Measurements from ENCODE around the gene CSF3R. TPM values are rescaled to one million over a fixed set of nuclear protein-coding genes. Genes with fewer than 3 reads are reported as not detected.
A peak's percentile ranks its signal among the peaks of the same experiment; 100 is the strongest.

The CSF3R gene
- total and polyA plus RNA-seq, 9 of the 15 experiments (the other 6 are each of a cell fraction or from before 2014, with no cell fraction given) = 0.21 to 0.86 (median 0.40) TPM; not detected in 1

DNA sequence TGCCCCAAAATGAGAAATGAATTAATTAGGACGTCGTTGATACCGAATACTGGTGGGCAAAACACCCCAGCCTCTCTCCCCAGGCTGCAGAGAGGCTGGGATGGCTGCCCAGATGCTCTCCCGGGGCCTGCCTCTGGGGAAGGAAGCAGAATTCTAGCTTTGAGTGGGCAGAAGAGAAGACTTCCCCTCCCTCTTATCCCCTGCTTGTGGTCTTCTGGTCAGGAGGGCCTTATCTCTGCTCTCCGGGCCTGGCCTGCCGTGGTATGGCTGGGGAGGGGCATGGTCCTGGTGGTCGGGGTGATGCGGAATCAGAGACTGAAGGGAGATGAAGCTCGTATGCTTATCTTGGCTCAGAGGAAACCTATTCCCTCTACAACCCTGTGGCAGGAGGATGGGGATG lies 9.8 kb upstream of the CSF3R start (continued):
- TF ChIP-seq, protein P1, sequence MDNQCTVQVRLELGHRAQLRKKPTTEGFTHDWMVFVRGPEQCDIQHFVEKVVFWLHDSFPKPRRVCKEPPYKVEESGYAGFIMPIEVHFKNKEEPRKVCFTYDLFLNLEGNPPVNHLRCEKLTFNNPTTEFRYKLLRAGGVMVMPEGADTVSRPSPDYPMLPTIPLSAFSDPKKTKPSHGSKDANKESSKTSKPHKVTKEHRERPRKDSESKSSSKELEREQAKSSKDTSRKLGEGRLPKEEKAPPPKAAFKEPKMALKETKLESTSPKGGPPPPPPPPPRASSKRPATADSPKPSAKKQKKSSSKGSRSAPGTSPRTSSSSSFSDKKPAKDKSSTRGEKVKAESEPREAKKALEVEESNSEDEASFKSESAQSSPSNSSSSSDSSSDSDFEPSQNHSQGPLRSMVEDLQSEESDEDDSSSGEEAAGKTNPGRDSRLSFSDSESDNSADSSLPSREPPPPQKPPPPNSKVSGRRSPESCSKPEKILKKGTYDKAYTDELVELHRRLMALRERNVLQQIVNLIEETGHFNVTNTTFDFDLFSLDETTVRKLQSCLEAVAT (IDR thresholded peaks at IDR 0.05) = peak in 1 of 2 experiments; percentile 85; a peak in 2 of 4 replicates
- no peak for TF ChIP-seq KLF13 (tag; IDR thresholded peaks at IDR 0.05; ENCODE audit: borderline replicate concordance, low read depth)
- no peak for TF ChIP-seq KAT7 (CRISPR knock-in tag; IDR thresholded peaks at IDR 0.05; ENCODE audit: borderline replicate concordance)
- TF ChIP-seq ZKSCAN3 (CRISPR knock-in tag; IDR thresholded peaks at IDR 0.05) = no peak
- no peak; the same call in 1 of the 2 replicates for TF ChIP-seq CC2D1A (IDR thresholded peaks at IDR 0.05)
- no peak for TF ChIP-seq SNAPC5 (CRISPR knock-in tag; IDR thresholded peaks at IDR 0.05)
- TF ChIP-seq ZNF830 (CRISPR knock-in tag; IDR thresholded peaks at IDR 0.05) = no peak
- no peak for TF ChIP-seq PTRF (tag; IDR thresholded peaks at IDR 0.05)
- TF ChIP-seq EGR1 (conservative IDR thresholded peaks at IDR 0.05) = peak; percentile 63
- peak; percentile 57; the same call in 1 of the 2 replicates for TF ChIP-seq RUNX1 (IDR thresholded peaks at IDR 0.05; ENCODE audit: low read depth)
- TF ChIP-seq, protein P2, sequence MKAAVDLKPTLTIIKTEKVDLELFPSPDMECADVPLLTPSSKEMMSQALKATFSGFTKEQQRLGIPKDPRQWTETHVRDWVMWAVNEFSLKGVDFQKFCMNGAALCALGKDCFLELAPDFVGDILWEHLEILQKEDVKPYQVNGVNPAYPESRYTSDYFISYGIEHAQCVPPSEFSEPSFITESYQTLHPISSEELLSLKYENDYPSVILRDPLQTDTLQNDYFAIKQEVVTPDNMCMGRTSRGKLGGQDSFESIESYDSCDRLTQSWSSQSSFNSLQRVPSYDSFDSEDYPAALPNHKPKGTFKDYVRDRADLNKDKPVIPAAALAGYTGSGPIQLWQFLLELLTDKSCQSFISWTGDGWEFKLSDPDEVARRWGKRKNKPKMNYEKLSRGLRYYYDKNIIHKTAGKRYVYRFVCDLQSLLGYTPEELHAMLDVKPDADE (conservative IDR thresholded peaks at IDR 0.05; ENCODE audit: control insufficient read depth, low read depth, low read length) = no peak; the same call in 1 of the 2 replicates
- no peak for TF ChIP-seq CHD4 (IDR thresholded peaks at IDR 0.05; ENCODE audit: insufficient read depth, insufficient replicate concordance, low read depth, low read length, poor library complexity, severe bottlenecking)
- TF ChIP-seq E2F1 (CRISPR knock-in tag; IDR thresholded peaks at IDR 0.05) = no peak
- no peak for TF ChIP-seq ELF2 (CRISPR knock-in tag; IDR thresholded peaks at IDR 0.05)
- TF ChIP-seq MCM7 (IDR thresholded peaks at IDR 0.05) = no peak
- TF ChIP-seq MNT (conservative IDR thresholded peaks at IDR 0.05) = 0 out of 4 replicates have a peak, but pooled peaks of 1 of the 2 experiments have one; percentile 45
- TF ChIP-seq CCAR2 (IDR thresholded peaks at IDR 0.05; ENCODE audit: low read depth, low read length) = no peak
- TF ChIP-seq FOXP1 (CRISPR knock-in tag; IDR thresholded peaks at IDR 0.05) = no peak
- peak; percentile 74 for TF ChIP-seq EP300 (IDR thresholded peaks at IDR 0.05; ENCODE audit: low read length)
- peak; percentile 97 for TF ChIP-seq GATA2 (CRISPR knock-in tag; IDR thresholded peaks at IDR 0.05)
- TF ChIP-seq ZNF507 (tag; conservative IDR thresholded peaks at IDR 0.05) = no peak
- peak; percentile 48; the same call in 1 of the 2 replicates for TF ChIP-seq STAT5A (IDR thresholded peaks at IDR 0.05; ENCODE audit: borderline replicate concordance, low read length)

Data from K562 (cell line).